H1 (cell line): Measurements from ENCODE around the gene ADCY7.

Experiments used
- EZH2 ChIP-seq: fragments of 200-600 bp; sonication (generic); IDR thresholded peaks from 2 replicates; pipeline ENCODE4 v1.7.1; 2012; ENCODE audit warnings: low read depth, mild to moderate bottlenecking, moderate library complexity, low read length, inconsistent platforms; ENCODE audit not compliant: severe bottlenecking
- SIN3A ChIP-seq, 2 experiments: IDR thresholded peaks in 1 of 2; conservative IDR thresholded peaks in 1 of 2; 2 replicates each; pipeline ENCODE4 v1.6.1; 2011 to 2012; ENCODE audit warnings: low read length in 2 of 2, improper control_type of control experiment in 1 of 2, low read depth in 1 of 2, mild to moderate bottlenecking in 1 of 2
- ZNF274 ChIP-seq: IDR thresholded peaks from 2 replicates; pipeline ENCODE4 v1.7.0; 2012; ENCODE audit warnings: low read length, borderline replicate concordance; ENCODE audit errors: extremely low read depth
- TF ChIP-seq, protein P1 (sequence below), 3 experiments: IDR thresholded peaks; 1 replicate in 2 of 3; 2 replicates in 1 of 3; pipeline versions ENCODE4 v1.5.1 to v1.6.1; 2011; ENCODE audit warnings: low read length in 3 of 3, mild to moderate bottlenecking in 3 of 3, inconsistent platforms in 2 of 3, low read depth in 1 of 3, moderate library complexity in 1 of 3; ENCODE audit not compliant: insufficient read depth in 1 of 3; ENCODE audit errors: control extremely low read depth in 1 of 3

- TF ChIP-seq EZH2 = no peak
- TF ChIP-seq ZNF274 = no peak
- TF ChIP-seq, protein P1, sequence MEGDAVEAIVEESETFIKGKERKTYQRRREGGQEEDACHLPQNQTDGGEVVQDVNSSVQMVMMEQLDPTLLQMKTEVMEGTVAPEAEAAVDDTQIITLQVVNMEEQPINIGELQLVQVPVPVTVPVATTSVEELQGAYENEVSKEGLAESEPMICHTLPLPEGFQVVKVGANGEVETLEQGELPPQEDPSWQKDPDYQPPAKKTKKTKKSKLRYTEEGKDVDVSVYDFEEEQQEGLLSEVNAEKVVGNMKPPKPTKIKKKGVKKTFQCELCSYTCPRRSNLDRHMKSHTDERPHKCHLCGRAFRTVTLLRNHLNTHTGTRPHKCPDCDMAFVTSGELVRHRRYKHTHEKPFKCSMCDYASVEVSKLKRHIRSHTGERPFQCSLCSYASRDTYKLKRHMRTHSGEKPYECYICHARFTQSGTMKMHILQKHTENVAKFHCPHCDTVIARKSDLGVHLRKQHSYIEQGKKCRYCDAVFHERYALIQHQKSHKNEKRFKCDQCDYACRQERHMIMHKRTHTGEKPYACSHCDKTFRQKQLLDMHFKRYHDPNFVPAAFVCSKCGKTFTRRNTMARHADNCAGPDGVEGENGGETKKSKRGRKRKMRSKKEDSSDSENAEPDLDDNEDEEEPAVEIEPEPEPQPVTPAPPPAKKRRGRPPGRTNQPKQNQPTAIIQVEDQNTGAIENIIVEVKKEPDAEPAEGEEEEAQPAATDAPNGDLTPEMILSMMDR (IDR thresholded peaks at IDR 0.05; ENCODE audit: control extremely low read depth in 1 of 3, insufficient read depth in 1 of 3, low read depth in 1 of 3, low read length in 3 of 3) = no peak
- no peak for TF ChIP-seq SIN3A (conservative IDR thresholded peaks at IDR 0.05 in 1 of 2, IDR thresholded peaks at IDR 0.05 in 1 of 2; ENCODE audit: low read depth in 1 of 2, low read length in 2 of 2)
These were observed 47.5 kb downstream of the ADCY7 start for GRCh38 chr16:50313596-50314478.
